ENCODE results near the gene RAB13. TPM values are rescaled to one million over a fixed set of nuclear protein-coding genes. Genes with fewer than 3 reads are reported as not detected.

The RAB13 gene
- total and polyA plus RNA-seq, 3 experiments from 2014 or later = 9.0 to 9.5 TPM; not detected in 1

GRCh38 chr1:153944005-153944826 is 41.9 kb downstream of the RAB13 start:
- H3K4me3 Mint-ChIP-seq = peak overlapping the region; percentile 94 to 99 (median 98)
- H3K27ac Mint-ChIP-seq = peak overlapping the region; percentile 93 to 100 (median 98)
- H3K27me3 Mint-ChIP-seq = peaks cover 0 to 8% of the 10 kb centered on the region in 2 donors
- ChIA-PET CTCF (interaction anchor here (0.6 to 6.0 kb wide), 12 partner anchors 13 to 169 kb away, joined by 3 to 58 read pairs (median 14); partner anchors contain the start of genes CREB3L4, CRTC2, GATAD2B and JTB), POLR2A (interaction anchor here (0.6 to 4.1 kb wide), 18 partner anchors 13 to 408 kb away, joined by 3 to 56 read pairs (median 6); partner anchors contain the start of genes CREB3L4, CRTC2, GATAD2B and JTB)
- Histone ChIP-seq H3K4me1 (ENCODE audit: insufficient read depth, low read length) (peaks cover 31% of the 10 kb centered on the region), H3K27ac (ENCODE audit: low read depth, low read length) (peak overlapping the region; percentile 91), H3K36me3 (ENCODE audit: insufficient read depth, low read length) (peaks cover 47% of the 10 kb centered on the region), H3K4me3 (ENCODE audit: low read length) (peak overlapping the region; percentile 83), H3K27me3 (ENCODE audit: insufficient read depth, low read length, poor library complexity, severe bottlenecking) (no peaks in the 10 kb centered on the region), H3K9me3 (ENCODE audit: low read length) (no peaks in the 10 kb centered on the region)
- peaks cover 3 to 85% (median 13%) of the 10 kb centered on the region in 3 donors for H3K36me3 Mint-ChIP-seq
- no peaks in the 10 kb centered on the region for H3K9me3 Mint-ChIP-seq
- peaks cover 32 to 60% (median 47%) of the 10 kb centered on the region in 3 donors for H3K4me1 Mint-ChIP-seq
- DNase-seq = no peak

- no peaks in the 10 kb centered on the region for H3K9me3 ChIP-seq (ENCODE audit: low read length)
- no peak for DNase-seq
- H3K27me3 ChIP-seq (ENCODE audit: insufficient read depth, low read length, poor library complexity, severe bottlenecking) = no peaks in the 10 kb centered on the region
- H3K4me1 Mint-ChIP-seq = peaks cover 32 to 60% (median 47%) of the 10 kb centered on the region in 3 donors
- ChIA-PET POLR2A (interaction anchor here (4.1 kb wide), 1 partner anchor 20 kb away, joined by 56 read pairs; the partner anchor contains the start of gene GATAD2B), CTCF (interaction anchor here (5.1 to 6.0 kb wide), 3 partner anchors 14 to 24 kb away, joined by 46 to 58 read pairs (median 50); partner anchors contain the start of genes CREB3L4, CRTC2 and GATAD2B)
- H3K27me3 Mint-ChIP-seq = peaks cover 0 to 8% of the 10 kb centered on the region in 2 donors
- peak overlapping the region; percentile 24 to 95 (median 59) for H3K4me3 Mint-ChIP-seq
- H3K36me3 Mint-ChIP-seq = peaks cover 3 to 80% (median 13%) of the 10 kb centered on the region in 3 donors
- H3K27ac Mint-ChIP-seq = peak overlapping the region; percentile 30 to 98 (median 82)
- no peak overlapping the region for H3K4me3 ChIP-seq (ENCODE audit: low read length)
- peaks cover 31% of the 10 kb centered on the region for H3K4me1 ChIP-seq (ENCODE audit: insufficient read depth, low read length)
- peaks cover 40% of the 10 kb centered on the region for H3K36me3 ChIP-seq (ENCODE audit: insufficient read depth, low read length)
- no peak overlapping the region for H3K27ac ChIP-seq (ENCODE audit: low read depth, low read length)
- H3K9me3 Mint-ChIP-seq = no peaks in the 10 kb centered on the region
Measured at GRCh38 chr1:153942766-153943549, 43.2 kb downstream of the RAB13 start.

GRCh38 chr1:153941826-153942725 is 44.1 kb downstream of the RAB13 start:
- no peak overlapping the region for H3K27ac ChIP-seq (ENCODE audit: low read depth, low read length)
- peak overlapping the region in 3 of 7 donors; percentile 20 to 72 (median 32) for H3K4me3 Mint-ChIP-seq
- no peaks in the 10 kb centered on the region for H3K9me3 ChIP-seq (ENCODE audit: low read length)
- no peak for DNase-seq
- no peaks in the 10 kb centered on the region for H3K9me3 Mint-ChIP-seq
- H3K4me3 ChIP-seq (ENCODE audit: low read length) = no peak overlapping the region
- ChIA-PET POLR2A (interaction anchor here (1.7 kb wide), 1 partner anchor 19 kb away, joined by 4 read pairs; no protein-coding TSS in a partner anchor), CTCF (interaction anchor here (1.1 to 6.0 kb wide), 2 partner anchors 21 kb away, joined by 3 to 58 read pairs; partner anchors contain the start of gene GATAD2B)
- peak overlapping the region; percentile 26 to 90 (median 52) for H3K27ac Mint-ChIP-seq
- peaks cover 3 to 82% (median 13%) of the 10 kb centered on the region in 3 donors for H3K36me3 Mint-ChIP-seq
- peaks cover 30% of the 10 kb centered on the region for H3K4me1 ChIP-seq (ENCODE audit: insufficient read depth, low read length)
- peaks cover 35 to 59% (median 47%) of the 10 kb centered on the region in 3 donors for H3K4me1 Mint-ChIP-seq
- H3K27me3 Mint-ChIP-seq = peaks cover 0 to 8% of the 10 kb centered on the region in 2 donors
- no peaks in the 10 kb centered on the region for H3K27me3 ChIP-seq (ENCODE audit: insufficient read depth, low read length, poor library complexity, severe bottlenecking)
- H3K36me3 ChIP-seq (ENCODE audit: insufficient read depth, low read length) = peaks cover 46% of the 10 kb centered on the region

GRCh38 chr1:153940756-153941155 is 45.4 kb downstream of the RAB13 start:
- peaks cover 37 to 55% (median 42%) of the 10 kb centered on the region in 3 donors for H3K4me1 Mint-ChIP-seq
- Histone ChIP-seq H3K36me3 (ENCODE audit: insufficient read depth, low read length) (peaks cover 58% of the 10 kb centered on the region), H3K27ac (ENCODE audit: low read depth, low read length) (no peak overlapping the region), H3K9me3 (ENCODE audit: low read length) (no peaks in the 10 kb centered on the region), H3K27me3 (ENCODE audit: insufficient read depth, low read length, poor library complexity, severe bottlenecking) (no peaks in the 10 kb centered on the region), H3K4me3 (ENCODE audit: low read length) (no peak overlapping the region), H3K4me1 (ENCODE audit: insufficient read depth, low read length) (peaks cover 25% of the 10 kb centered on the region)
- H3K27ac Mint-ChIP-seq = peak overlapping the region in 5 of 8 donors; percentile 63 to 90 (median 70)
- H3K9me3 Mint-ChIP-seq = no peaks in the 10 kb centered on the region
- H3K27me3 Mint-ChIP-seq = peaks cover 0 to 8% of the 10 kb centered on the region in 2 donors
- peaks cover 6 to 89% (median 19%) of the 10 kb centered on the region in 3 donors for H3K36me3 Mint-ChIP-seq
- CTCF ChIA-PET = interaction anchor here (1.0 to 2.5 kb wide), 3 partner anchors 10 to 143 kb away, joined by 4 to 6 read pairs (median 6); partner anchors contain the start of gene GATAD2B
- DNase-seq = no peak
- no peak overlapping the region for H3K4me3 Mint-ChIP-seq
- POLR2A ChIA-PET = interaction anchor here (0.8 to 1.7 kb wide), 3 partner anchors 17 to 53 kb away, joined by 4 to 6 read pairs (median 4); partner anchors contain the start of gene CREB3L4

GRCh38 chr1:153939476-153939875 is 46.7 kb downstream of the RAB13 start:
- H3K9me3 ChIP-seq (ENCODE audit: low read length) = no peaks in the 10 kb centered on the region
- CTCF ChIA-PET = interaction anchor here (2.2 to 2.5 kb wide), 2 partner anchors 17 to 142 kb away, joined by 6 read pairs; partner anchors contain the start of gene GATAD2B
- POLR2A ChIA-PET = interaction anchor here (1.4 kb wide), 1 partner anchor 28 kb away, joined by 4 read pairs; the partner anchor contains the start of gene CREB3L4

GRCh38 chr1:153938996-153939395 is 47.1 kb downstream of the RAB13 start:
- no peaks in the 10 kb centered on the region for H3K9me3 ChIP-seq (ENCODE audit: low read length)
- H3K9me3 Mint-ChIP-seq = no peaks in the 10 kb centered on the region
- POLR2A ChIA-PET = no interaction called here
- CTCF ChIA-PET = interaction anchor here (1.6 to 2.5 kb wide), 3 partner anchors 7 to 141 kb away, joined by 5 to 6 read pairs (median 6); partner anchors contain the start of genes DENND4B and GATAD2B
- H3K4me1 ChIP-seq (ENCODE audit: insufficient read depth, low read length) = peaks cover 16% of the 10 kb centered on the region
- H3K4me1 Mint-ChIP-seq = peaks cover 24 to 39% (median 27%) of the 10 kb centered on the region in 3 donors
- peaks cover 66% of the 10 kb centered on the region for H3K36me3 ChIP-seq (ENCODE audit: insufficient read depth, low read length)
- H3K27me3 ChIP-seq (ENCODE audit: insufficient read depth, low read length, poor library complexity, severe bottlenecking) = no peaks in the 10 kb centered on the region
- DNase-seq = peak in 1 of 5 donors; percentile 22
- H3K4me3 Mint-ChIP-seq = no peak overlapping the region
- no peak overlapping the region for H3K27ac ChIP-seq (ENCODE audit: low read depth, low read length)
- H3K4me3 ChIP-seq (ENCODE audit: low read length) = no peak overlapping the region
- H3K27ac Mint-ChIP-seq = peak overlapping the region in 4 of 8 donors; percentile 35 to 74 (median 53)
- peaks cover 0 to 4% of the 10 kb centered on the region in 2 donors for H3K27me3 Mint-ChIP-seq
- H3K36me3 Mint-ChIP-seq = peaks cover 6 to 92% (median 19%) of the 10 kb centered on the region in 3 donors

More at GRCh38 chr1:153939476-153939875, 46.7 kb downstream of the RAB13 start:
- Histone ChIP-seq H3K4me1 (ENCODE audit: insufficient read depth, low read length) (peaks cover 21% of the 10 kb centered on the region), H3K27ac (ENCODE audit: low read depth, low read length) (no peak overlapping the region), H3K36me3 (ENCODE audit: insufficient read depth, low read length) (peaks cover 63% of the 10 kb centered on the region), H3K4me3 (ENCODE audit: low read length) (no peak overlapping the region), H3K27me3 (ENCODE audit: insufficient read depth, low read length, poor library complexity, severe bottlenecking) (no peaks in the 10 kb centered on the region)
- Mint-ChIP-seq H3K4me3 (no peak overlapping the region), H3K36me3 (peaks cover 6 to 89% (median 19%) of the 10 kb centered on the region in 3 donors), H3K27me3 (peaks cover 0 to 4% of the 10 kb centered on the region in 2 donors), H3K27ac (peak overlapping the region in 2 of 8 donors; percentile 38 to 68), H3K4me1 (peaks cover 29 to 44% (median 32%) of the 10 kb centered on the region in 3 donors), H3K9me3 (no peaks in the 10 kb centered on the region)
- no peak for DNase-seq
